HG02840 (cell line): ENCODE measurements around the gene CLIC5.
"Not testable (repeated sequence)": the region's sequence is repeated elsewhere in the genome, so short reads cannot be mapped to it uniquely, and the experiment has no call there.

Experiments
- ATAC-seq: cut with Tn5 transposase; IDR thresholded peaks from one replicate; pipeline ENCODE4 v1.9.1; 2021; ENCODE audit warnings: mild to moderate bottlenecking, moderate library complexity, moderate number of reproducible peaks; ENCODE audit not compliant: unreplicated experiment, low FRiP score

CLIC5 gene

DNA sequence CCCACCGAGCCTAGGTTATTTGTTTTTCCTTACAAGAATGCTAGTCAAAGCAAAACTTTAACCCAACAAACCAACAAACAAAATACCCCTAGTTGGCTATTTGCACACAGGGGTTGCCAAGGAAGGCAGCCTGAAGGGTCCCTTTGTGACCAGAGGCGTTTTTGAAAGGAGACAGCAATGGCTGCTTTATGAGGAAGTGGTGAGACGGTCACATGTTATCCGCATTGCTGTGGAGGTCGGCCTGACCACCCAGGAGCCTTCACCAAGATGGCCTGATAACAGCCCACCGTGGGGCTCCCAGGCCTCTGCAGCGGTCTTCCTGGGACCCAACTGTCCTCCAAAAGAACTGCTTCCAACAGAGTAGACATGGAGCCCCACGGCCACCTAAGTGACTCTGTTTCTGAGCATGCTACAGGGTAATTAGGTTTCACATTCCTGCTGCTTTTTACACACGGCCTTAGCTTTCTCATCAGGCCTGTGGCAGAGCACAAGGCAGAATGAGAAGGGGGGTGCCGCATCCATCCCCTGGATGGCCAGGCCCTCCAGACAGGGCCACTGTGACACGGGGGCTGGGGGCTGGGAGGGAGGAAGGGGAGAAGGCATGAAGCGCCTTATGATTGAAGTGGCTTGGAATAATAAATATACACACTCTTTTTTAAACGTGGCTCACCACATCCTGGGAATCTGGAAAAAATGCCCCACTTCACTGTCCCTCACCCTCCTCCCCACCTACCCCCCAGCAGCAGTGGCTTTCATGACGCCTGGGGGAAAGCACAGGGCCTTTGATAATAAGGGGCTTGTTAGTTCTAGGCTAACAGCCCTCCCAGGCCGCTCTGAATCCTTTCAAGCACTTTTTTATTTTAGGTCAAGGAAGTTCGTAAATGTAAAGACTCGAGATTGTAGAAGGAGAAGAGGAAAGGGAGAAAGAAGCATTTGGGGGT lies 86.0 kb downstream of the CLIC5 start:
- no peak for ATAC-seq

DNA sequence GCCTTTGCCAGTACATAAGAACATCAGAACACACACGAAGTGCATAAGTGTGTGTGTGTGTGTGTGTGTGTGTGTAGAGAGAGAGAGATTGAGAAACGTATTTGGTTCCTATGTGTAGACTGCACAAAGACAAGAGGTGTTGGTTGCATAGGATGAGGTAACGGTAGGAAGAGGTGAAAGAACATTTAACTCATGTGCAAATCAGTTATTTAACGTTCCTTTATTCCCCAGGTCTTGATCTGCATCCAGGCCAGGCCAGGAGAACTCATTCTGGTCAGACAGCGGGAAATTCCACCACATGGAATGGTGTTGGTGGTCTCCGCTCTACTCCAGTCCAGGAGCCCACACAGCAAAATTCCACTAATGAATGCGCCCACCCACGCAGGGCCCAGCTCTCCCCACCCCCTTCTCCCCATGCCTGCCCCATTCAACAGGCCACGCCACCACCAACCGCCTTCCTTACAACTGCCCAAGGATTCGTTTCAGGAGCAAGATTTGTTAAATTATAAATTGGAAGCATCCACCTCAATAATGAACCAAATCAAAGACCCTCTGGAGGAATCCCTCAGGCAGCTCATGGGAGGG lies 86.8 kb downstream of the CLIC5 start:
- no peak for ATAC-seq

DNA sequence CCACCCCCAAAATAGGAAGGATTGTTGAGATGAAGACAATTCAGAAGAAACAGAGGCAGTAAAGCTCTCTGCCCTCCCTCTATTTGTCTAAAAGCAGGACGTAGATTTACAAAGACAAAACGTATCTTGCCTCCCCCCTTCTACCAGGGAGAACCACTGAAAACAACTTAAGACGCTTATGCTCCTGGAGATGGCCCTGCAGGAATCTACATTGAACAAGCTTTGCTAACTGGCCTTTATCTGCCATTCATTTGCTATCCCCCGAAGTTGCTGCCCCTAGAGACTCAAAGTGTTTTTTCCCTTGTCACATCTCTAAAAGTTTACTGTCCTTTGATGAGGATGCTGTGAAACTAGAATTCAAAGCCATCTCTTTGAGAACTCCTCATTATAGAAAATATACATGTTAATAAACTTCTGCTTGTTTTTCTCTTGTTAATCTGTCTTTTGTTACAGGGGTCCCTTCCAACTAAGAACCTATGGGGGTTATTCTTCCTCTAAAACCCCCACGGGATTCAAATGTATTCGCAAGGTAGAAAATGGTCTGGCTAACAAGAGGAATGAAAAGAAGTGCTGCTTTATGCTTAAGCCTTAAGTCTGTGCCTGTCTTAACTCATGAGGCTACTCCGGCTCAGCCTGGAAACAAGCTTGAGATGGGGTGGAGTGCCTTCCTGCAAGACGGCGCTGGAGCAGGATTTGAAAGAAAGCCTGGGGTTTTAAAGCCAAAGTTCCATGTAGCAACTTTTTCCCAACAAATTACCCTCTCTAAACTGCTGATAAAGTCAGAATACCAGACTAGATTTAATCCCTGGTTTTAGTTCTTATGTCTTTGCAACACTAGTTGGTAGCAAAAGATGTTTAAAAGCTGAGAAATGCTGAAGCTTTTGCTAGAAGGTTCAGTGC lies 88.0 kb downstream of the CLIC5 start:
- ATAC-seq, result no peak

DNA sequence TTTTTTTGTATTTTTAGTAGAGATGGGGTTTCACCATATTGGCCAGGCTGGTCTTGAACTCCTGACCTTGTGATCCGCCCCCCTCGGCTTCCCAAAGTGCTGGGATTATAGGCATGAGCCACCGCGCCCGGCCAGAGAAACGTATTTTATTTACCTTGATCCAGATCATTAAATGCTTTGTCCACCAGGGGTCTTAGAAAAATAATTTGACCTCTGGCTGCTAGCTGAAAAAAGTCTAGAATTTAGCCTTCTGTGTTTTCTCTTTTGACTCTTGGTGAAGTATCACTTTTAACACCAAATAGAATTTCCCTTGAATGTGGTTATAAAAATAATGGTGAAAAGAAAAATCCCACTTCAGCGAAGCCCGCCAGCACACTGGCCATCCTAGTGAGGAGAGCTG lies 89.2 kb downstream of the CLIC5 start:
- not testable (repeated sequence) for ATAC-seq

DNA sequence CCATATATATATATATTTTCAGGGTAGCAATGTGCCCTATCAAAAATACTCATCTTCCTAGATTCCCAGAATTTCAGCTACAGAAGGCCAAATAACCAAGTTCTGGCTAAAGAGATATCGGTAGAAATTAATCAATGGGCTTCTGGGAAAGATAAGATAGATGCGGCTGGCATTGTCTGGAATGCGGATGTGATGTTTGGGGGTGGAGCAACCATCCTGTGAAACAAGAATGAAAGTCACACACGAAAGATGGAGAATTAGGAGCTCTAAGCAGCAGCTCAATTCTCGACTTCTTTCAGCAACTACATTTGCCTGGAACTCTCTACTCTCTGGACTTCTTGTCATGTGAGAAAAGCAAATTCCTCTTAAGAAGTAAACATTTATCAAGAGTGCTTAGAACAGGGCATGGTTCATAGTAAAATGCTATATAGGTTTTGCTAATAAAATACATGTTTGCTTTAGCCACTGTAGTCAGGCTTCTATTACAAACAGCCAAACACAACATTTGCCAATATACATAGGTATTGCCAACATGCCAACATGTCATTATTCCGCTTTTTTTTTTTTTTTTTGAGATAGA lies 90.8 kb downstream of the CLIC5 start:
- ATAC-seq, result no peak

DNA sequence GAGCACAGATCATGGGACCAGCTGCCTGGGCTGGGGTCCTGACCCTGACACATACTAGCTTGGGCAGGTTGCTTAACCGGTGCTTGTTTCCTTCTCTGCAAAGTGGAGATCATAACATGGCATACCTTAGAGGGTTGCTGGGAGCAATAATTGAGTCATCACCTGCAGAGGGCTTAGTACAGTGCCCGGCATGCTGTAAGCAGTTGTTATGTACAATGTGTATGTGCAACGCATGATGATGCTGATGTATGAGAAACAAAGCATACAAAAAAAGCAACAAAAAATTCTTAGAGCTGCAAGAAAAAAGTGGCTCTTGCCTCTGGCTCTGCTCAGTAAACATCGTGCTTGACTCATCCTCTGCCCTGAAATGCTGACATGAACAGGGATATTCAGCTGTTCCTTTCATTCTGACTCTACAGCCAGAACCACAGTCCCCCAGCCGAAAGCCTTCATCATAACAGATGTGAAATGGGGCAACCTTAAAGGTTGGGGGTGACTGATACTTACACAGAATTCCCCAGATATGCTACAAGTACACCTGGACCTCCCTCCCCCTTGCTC lies 91.7 kb downstream of the CLIC5 start:
- ATAC-seq, result peak; percentile 66

DNA sequence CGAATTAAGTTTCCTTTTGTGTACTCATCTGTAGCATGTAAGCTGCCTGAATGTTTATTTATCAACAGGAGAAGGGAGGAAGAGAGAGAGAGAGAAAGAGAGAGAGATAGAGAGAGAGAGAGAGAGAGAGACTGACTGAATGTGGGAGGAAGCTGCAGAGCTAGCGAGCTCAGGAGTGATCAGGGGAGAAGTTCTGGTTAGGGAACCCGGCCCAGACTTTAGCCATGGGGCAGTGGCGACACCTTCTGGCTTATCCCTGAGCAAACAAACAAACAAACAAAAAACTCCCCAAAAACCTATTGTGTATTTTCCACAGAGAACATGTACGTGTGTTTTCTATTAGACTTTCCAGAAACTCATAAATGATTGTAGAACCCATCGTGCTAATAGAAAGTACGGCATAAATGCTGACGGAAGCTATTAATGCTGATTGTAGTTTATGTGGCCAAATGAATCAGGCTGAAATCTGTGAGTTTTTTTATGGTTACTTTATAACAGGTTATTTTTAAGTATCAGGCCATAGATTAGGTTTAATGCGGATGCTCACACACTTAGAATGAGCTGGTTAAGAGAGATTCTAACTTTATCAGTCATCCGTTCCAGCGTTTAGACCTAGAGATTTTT lies 92.8 kb downstream of the CLIC5 start:
- ATAC-seq, result no peak

DNA sequence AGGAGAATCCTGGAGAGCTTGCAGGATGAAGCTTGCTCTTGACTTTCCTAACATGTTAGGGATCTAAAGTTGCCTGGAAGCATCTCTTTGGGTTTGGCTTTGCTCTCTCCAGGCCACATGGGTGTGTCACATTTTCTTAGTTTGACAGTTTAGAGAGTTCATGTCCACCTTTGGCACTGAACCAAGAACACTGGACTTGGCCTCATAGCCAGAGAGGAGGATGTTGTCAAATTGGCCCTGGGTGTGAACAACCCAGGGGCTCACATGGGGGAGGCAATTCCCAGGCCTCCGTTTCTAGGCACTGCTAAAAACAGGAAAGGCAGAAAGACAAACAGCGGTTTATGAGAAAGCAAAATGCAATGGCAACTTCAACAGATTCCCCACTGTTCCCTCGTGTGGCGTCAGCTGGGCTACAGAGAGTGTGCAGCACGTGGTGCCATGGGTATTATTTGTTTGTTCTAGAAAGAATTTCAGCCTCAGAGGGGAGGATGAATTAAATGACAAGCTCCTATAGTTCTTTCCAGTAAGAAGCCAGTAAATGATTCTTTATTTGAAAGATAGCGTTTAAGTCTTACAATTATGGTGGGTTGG lies 93.9 kb downstream of the CLIC5 start:
- no peak for ATAC-seq

DNA sequence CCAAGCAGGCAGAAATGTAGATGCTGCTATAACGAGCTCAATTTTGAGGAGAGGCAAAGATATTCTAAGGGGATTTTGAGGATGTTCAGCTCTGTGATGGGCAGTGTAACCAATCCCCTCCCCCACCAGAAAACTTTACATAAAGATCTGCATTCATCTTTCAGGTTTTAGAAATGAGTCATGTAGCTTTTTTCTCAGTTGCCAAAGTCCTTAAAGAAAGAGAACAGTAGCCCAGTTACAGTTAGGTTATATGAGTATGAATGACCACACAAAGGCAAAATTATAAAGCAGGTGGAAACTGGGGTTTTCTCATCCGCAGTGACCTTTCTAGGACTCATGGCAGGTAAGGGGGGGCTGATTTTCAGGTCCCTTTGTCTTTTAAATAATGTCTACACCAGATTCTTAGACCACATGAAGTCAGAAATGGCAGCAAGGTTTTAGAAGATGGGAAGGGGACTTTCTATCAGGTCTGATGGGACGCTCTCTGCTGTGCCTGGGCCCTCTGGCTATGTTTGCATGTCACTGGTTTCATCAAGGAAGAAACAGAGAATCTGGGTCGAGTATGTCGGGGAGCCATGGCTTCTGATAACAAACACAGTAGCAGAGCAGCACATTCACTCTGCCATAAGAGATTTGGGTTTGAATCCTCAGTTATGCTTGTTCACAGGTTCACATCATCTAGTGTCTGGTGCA lies 94.7 kb downstream of the CLIC5 start:
- ATAC-seq, result peak; percentile 54

DNA sequence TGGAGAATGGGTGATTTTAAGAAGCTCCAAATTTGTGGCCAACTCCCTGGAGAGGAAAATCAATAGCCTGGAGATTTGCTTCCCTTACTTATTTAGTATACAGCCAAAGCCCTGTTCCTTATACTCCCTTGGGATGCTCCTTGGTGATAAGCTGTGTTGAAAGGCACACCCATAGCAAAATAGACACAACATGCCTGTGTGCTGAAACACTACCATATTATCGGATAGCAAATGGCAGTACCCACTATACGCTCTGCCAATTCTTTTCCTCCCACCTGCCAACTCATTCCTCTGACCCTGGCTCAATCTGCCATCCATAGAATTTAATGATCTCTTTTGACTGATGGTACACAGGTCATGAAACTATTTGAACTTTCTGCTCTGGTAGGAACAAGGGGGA lies 98.2 kb downstream of the CLIC5 start:
- no peak for ATAC-seq

DNA sequence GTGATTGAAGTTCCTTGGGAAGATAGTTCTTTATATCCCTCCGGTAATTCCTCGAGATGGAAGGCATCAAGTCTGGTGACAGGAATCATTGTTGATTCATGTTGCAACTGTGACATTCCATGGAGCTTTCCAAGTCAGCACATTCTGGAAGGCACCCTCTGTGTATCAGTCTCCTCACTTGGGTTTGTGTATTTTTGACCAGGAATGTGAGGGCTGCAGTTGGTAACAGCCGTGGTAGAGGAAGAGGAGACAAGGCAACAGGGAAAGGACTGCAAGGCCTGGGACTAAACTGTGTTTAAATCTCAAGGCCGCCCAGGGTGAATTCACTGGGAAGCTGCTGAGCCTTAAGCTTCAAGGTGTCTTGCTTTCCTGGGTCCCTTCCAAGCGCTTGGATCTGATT lies 99.0 kb downstream of the CLIC5 start:
- no peak for ATAC-seq

DNA sequence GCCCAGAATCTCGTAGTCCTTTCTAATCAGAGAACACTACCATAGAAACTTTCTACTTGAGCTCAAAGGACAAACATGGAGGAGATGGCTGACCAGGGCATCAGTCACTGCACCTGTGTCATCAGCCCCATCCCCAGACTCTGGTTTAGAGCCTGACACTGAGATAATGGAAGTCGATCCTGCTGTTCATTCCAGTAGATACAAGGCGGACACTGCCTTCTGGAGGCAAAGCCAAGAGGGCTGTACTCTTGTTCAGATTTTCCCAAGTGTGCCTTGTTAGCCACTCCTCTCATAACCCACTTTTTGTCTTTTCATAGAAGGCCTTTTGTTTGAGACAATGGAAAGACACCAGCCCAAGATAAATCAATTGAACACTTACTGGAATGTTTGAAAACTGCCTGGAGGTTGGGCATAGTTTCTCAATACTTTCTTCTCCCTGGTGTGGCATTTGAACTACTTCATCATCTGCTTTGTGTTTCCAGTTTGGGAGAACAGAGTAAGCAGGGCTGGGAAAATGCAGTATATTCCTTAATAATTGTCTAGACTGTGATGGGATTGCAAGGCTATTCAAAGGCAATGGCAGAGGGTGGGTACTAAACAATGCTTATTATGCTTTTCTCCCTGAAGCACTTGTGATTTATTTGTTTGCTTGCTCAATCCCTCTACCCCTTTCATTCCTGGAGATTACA lies 99.7 kb downstream of the CLIC5 start:
- no peak for ATAC-seq

DNA sequence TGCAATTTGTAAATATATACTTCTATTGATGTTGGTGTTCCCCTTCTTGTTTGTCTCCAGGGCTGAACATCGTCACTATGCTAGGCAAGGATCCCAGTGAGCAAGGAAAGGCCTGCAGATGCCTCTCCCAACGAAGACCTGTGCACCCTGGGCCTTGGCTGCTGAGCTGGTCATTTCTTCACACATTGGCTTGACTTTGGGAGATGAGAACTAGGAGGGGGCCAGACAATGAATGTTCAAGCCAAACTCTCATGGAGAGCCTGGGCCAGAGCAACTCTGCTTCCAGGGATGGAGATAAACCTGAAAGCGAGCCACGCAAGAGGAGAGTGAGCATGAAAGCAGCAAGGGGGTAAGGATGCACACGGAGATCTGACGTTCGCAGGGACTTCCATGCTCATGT lies 104.0 kb downstream of the CLIC5 start:
- ATAC-seq, result no peak

DNA sequence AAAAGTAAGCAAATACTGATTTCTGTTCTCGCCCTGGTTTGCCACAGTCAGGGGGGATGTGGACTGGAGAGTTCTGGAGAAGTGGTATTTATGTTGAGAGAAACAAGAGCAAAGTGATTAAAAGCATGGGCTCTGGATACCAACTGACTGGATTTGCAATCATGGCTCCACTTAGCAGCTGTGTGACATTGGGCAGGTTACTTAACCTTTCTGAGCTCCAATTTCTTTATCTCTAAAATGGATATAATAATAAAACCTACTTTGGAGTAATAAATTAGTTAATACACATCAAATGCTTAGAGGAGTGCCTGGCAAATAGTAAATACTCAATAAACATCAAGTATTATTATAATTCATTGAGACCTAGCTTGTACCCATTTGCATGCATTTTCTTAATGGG lies 111.7 kb downstream of the CLIC5 start:
- ATAC-seq, result no peak

DNA sequence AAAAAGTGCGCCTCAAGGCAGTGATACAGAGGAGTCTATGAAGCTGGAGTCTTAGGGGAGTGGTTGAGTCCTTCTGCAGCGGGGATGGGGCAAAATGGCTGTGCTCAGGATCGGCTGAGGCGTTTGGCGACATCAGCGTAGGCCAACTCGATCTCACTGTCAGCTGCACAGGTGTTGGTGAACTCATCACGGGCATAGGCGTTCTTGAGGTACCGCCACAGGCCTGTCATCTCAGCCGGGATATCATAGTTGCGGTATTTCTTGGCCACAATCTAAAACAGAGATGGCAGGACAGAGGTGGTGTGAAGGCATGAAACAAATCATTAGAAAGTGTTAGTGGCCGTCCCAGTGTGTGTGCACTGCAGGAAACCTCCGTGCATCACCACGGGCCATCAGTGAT lies 112.7 kb downstream of the CLIC5 start:
- no peak for ATAC-seq

DNA sequence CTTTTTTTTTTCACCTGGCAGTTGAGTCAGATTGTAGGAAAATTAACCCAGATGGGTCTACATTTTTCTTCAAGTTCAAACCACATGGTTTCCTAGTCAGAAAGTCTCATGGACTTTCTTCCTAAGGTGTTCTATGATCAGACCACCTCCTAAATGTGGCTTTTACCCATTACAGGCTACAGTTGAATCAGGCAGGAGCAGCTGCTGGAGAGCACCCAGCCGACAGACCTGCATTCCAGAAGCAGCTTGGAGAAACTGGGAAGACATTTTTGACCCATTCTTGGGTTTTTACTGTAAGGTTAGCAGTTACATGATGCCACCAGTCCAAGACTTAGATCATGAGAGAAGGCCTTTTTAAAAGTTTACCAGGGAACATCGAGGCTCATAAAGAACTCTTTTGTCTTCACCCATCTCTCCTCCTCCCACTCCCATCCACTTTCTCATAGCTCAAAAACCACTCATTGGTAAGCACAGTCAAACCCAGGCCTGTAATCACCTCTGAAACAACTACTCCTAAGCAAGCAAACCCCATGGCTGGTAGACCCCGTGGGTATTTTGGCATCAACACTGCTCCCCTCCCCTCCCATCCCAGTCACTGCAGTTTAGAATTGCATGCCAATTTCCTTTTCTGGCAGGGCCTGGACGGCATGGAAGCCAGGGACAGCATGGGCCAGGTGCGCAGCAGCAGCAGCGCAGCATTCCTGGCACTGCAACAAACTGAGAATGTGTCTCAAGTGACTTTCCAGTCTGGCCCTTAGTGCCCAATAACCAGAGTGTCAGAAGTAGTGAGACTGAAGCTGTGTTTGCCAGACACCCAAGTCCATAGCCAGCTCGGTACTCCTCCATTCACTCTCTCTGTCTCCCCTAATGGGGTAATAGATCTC lies 113.7 kb downstream of the CLIC5 start:
- no peak for ATAC-seq
